Glutamatergic neuron (in vitro differentiated cells): ENCODE data around the gene ATP13A2. TPM values are rescaled to one million over a fixed set of nuclear protein-coding genes. Genes with fewer than 3 reads are reported as not detected.
A peak's percentile ranks its signal among the peaks of the same experiment; 100 is the strongest.

Source experiments
- DNase-seq: peaks from one replicate; pipeline ENCODE4 v3.0.0; 2022
- H3K27ac Mint-ChIP-seq: one replicate; pipeline ENCODE4 v1.8.0; 2020; ENCODE audit warnings: mild to moderate bottlenecking, mixed read lengths, inconsistent platforms; ENCODE audit not compliant: unreplicated experiment
- H3K27me3 Mint-ChIP-seq: one replicate; pipeline ENCODE4 v1.8.0; 2020; ENCODE audit warnings: mild to moderate bottlenecking, moderate library complexity, mixed read lengths, inconsistent platforms; ENCODE audit not compliant: unreplicated experiment
- H3K36me3 Mint-ChIP-seq: one replicate; pipeline ENCODE4 v1.8.0; 2020; ENCODE audit warnings: mild to moderate bottlenecking, mixed read lengths, inconsistent platforms; ENCODE audit not compliant: unreplicated experiment
- H3K4me1 Mint-ChIP-seq: one replicate; pipeline ENCODE4 v1.8.0; 2020; ENCODE audit warnings: mild to moderate bottlenecking, low read depth, mixed read lengths, inconsistent platforms; ENCODE audit not compliant: unreplicated experiment
- H3K4me3 Mint-ChIP-seq: one replicate; pipeline ENCODE4 v1.8.0; 2020; ENCODE audit warnings: mild to moderate bottlenecking, mixed read lengths, inconsistent platforms; ENCODE audit not compliant: unreplicated experiment
- H3K9me3 Mint-ChIP-seq: one replicate; pipeline ENCODE4 v1.8.0; 2020; ENCODE audit warnings: mild to moderate bottlenecking, moderate library complexity, mixed read lengths, inconsistent platforms; ENCODE audit not compliant: unreplicated experiment
- total RNA-seq: library from RNA; stranded (reverse); fragmentation: NEBNext Ultra II Directional; extraction: Animal tissue kit (Norgen Biotek cat#: 25700); gene quantifications from one replicate; pipeline ENCODE4 v1.2.1, GENCODE V29; 2021; ENCODE audit not compliant: unreplicated experiment
- TF ChIP-seq, protein P1 (sequence below): fragments of 200-600 bp; sonication (generic); IDR thresholded peaks from one replicate; pipeline ENCODE4 v1.5.0; 2021; ENCODE audit not compliant: partially characterized antibody, unreplicated experiment

The ATP13A2 gene
- total RNA-seq, 1 donor from 2014 or later = 65.0 TPM

DNA sequence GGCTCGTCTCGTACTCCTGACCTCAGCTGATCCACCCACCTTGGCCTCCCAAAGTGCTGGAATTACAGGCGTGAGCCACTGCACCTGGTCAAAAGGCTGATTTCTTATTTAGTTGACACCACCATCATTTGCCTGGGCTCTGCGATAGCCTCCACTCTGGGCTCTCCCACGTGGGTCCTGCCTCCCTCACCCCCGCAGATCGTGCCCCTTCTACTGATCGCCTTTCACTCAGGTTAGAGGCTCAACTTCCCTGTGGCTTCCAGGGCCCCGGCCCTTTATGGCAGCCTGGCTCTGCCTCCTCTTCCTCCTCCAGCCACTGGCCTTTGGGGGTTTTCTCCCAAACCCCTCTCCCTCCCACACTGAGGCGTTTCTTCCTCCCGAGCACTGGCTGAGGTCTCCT lies 28.8 kb downstream of the ATP13A2 start:
- H3K27ac Mint-ChIP-seq = no peak overlapping the region
- peaks cover 2% of the 10 kb centered on the region for H3K9me3 Mint-ChIP-seq
- peaks cover 12% of the 10 kb centered on the region for H3K27me3 Mint-ChIP-seq
- TF ChIP-seq, protein P1, sequence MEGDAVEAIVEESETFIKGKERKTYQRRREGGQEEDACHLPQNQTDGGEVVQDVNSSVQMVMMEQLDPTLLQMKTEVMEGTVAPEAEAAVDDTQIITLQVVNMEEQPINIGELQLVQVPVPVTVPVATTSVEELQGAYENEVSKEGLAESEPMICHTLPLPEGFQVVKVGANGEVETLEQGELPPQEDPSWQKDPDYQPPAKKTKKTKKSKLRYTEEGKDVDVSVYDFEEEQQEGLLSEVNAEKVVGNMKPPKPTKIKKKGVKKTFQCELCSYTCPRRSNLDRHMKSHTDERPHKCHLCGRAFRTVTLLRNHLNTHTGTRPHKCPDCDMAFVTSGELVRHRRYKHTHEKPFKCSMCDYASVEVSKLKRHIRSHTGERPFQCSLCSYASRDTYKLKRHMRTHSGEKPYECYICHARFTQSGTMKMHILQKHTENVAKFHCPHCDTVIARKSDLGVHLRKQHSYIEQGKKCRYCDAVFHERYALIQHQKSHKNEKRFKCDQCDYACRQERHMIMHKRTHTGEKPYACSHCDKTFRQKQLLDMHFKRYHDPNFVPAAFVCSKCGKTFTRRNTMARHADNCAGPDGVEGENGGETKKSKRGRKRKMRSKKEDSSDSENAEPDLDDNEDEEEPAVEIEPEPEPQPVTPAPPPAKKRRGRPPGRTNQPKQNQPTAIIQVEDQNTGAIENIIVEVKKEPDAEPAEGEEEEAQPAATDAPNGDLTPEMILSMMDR = no peak
- no peaks in the 10 kb centered on the region for H3K36me3 Mint-ChIP-seq
- peaks cover 2% of the 10 kb centered on the region for H3K4me1 Mint-ChIP-seq
- DNase-seq = no peak
- no peak overlapping the region for H3K4me3 Mint-ChIP-seq

DNA sequence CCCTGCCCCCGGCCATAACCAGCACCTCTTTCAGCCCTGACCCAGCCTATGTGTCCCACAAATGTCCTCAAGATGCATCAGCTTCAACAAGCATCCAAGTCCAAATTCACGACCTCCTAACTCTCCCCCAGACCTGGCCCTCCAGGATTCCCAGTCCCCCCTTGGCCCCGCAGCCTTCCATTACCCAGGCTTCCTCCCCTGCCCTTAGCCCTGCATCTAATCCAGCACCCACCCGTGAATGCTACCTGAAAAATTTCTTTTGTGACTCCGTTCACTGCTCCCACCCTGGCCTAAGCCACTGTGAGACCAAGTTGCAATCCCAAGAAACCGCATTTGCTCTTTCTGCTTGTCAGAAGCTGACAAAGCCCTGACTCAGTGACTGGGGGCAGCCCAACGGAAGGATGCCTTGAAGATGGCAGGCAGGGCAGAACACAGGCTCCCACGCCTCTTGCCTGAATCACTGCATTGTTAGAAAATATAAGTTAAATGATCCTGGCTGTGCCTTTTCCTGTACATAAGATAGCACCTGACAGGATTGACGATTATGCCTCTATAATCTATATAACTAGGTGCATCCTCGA lies 30.4 kb downstream of the ATP13A2 start:
- DNase-seq = no peak
- Mint-ChIP-seq H3K4me1 (peaks cover 2% of the 10 kb centered on the region), H3K27me3 (peaks cover 15% of the 10 kb centered on the region), H3K36me3 (no peaks in the 10 kb centered on the region), H3K9me3 (peaks cover 2% of the 10 kb centered on the region), H3K4me3 (peak overlapping the region; percentile 83), H3K27ac (no peak overlapping the region)
- TF ChIP-seq, protein P1 = no peak

- H3K27me3 Mint-ChIP-seq = peaks cover 18% of the 10 kb centered on the region
- peaks cover 2% of the 10 kb centered on the region for H3K4me1 Mint-ChIP-seq
- DNase-seq = no peak
- peak within 1 kb of the TSS; percentile 50 for H3K27ac Mint-ChIP-seq
- TF ChIP-seq, protein P1 = no peak
- H3K36me3 Mint-ChIP-seq = no peaks in the 10 kb centered on the region
- peaks cover 2% of the 10 kb centered on the region for H3K9me3 Mint-ChIP-seq
- peak within 1 kb of the TSS; percentile 83 for H3K4me3 Mint-ChIP-seq
Measured at GRCh38 chr1:16980473-16981268, 31.1 kb downstream of the ATP13A2 start, which contains the start of gene MFAP2. MFAP2 (minus strand) TSS chr1:16980620; CDS start chr1:16978273, 2,347 bp downstream.

GRCh38 chr1:16979475-16980327 lies 32.0 kb downstream of the ATP13A2 start:
- H3K27ac Mint-ChIP-seq = no peak overlapping the region

More at GRCh38 chr1:16979475-16980327, 32.0 kb downstream of the ATP13A2 start:
- H3K4me3 Mint-ChIP-seq = peak overlapping the region; percentile 38
- H3K9me3 Mint-ChIP-seq = no peaks in the 10 kb centered on the region
- H3K36me3 Mint-ChIP-seq = no peaks in the 10 kb centered on the region
- no peak for DNase-seq
- H3K27me3 Mint-ChIP-seq = peaks cover 20% of the 10 kb centered on the region
- TF ChIP-seq, protein P1 = no peak
- peaks cover 2% of the 10 kb centered on the region for H3K4me1 Mint-ChIP-seq
